Middle frontal gyrus (tissue), 1 donor: ENCODE data around the gene RAB6B.
"Not testable (repeated sequence)": the region's sequence is repeated elsewhere in the genome, so short reads cannot be mapped to it uniquely, and the experiment has no call there.

ENCODE experiments used
- DNase-seq: peaks from one replicate; pipeline ENCODE4 v3.0.0-alpha.2; 2015; ENCODE audit warnings: low spot score; ENCODE audit errors: extremely low spot score

The RAB6B gene

DNA sequence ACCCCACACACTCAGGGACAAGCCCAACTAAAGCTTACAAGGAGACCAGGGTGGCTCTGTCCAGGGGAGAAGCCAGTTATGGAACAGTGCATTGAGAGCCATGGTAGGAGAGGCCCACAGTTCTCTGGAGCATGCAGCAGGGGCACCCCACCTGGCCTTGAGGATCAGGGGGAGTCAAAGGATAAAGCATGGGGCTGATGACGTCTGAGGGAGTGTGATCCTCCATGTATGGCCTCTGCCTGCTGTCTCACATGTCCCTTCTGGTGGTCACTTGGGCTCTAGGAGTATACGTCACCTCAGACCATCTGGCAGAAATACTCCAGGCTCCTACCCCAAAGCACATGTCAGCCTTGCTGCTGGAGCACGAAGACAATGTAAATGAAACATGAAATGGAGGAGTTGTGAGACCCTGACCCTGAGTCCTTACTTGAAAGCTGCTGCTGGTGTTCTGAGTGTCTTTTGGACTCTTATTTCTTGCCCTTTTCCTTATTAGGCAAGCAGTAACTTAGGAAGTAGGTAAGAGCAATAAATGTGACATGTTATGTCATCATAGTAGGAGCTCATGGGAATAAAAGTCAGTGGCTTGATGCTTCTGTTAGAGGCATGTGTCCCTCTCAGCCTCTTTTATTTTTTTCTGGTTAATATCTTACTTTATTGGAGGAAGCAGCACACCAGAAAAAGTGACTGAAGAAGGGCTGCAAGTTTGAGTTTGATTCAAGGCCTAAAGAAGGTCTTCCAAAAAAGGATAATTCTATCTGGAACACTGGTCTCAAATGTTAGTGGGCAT lies 74.6 kb downstream of the RAB6B start:
- DNase-seq, result no peak

DNA sequence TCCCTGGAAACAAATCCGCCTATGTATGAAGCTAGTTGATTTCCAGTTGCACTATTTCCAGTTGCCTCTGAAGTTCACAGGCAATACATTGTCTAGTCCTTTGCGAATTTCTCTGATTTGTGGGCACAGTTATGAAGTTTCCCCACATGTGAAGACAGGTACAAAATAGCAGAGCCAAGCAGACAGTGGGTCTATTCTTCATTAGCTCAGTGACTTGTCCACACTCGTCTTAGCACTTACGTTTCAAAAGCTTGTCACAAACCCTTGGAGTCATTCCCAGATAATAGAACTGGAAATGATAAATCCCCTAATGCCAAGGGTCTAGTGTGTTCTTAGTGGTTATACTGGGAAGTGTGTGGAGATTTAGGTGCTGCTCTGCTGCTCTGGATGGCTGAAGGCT lies 75.6 kb downstream of the RAB6B start:
- DNase-seq, result no peak

DNA sequence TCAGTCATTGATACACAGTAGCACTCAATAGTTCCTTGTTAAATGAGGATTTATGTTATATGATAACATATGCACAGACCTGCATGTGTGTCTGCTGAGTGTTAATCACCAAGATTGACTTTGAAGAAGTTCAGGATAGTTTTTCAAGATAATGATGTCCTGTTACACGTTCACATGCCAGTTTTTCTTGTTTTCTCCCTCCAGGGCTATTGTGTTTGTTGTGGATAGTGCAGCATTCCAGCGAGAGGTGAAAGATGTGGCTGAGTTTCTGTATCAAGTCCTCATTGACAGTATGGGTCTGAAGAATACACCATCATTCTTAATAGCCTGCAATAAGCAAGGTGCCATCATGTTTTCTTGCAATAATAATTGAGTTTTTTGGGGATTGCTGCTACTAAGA lies 80.3 kb downstream of the RAB6B start:
- DNase-seq, result no peak

DNA sequence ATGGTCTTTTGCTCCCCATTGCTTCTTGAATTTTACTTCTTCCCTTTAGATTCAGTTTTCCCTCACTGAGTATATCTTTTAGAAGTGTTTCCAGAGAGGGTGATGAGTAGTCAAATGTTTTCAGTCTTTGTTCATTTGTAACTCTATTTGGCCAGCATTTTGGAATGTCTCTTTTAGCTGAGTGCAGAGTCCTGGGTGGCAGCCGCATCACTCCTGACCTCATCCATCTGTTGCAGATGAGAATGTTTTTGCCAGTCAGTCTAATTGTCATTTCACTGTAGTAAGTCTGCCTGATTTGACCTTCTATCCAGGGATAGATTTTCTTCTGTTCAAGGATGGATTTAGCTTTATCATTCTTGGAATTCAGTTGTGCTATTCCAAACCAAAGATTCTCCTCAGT lies 82.8 kb downstream of the RAB6B start:
- DNase-seq, result no peak

DNA sequence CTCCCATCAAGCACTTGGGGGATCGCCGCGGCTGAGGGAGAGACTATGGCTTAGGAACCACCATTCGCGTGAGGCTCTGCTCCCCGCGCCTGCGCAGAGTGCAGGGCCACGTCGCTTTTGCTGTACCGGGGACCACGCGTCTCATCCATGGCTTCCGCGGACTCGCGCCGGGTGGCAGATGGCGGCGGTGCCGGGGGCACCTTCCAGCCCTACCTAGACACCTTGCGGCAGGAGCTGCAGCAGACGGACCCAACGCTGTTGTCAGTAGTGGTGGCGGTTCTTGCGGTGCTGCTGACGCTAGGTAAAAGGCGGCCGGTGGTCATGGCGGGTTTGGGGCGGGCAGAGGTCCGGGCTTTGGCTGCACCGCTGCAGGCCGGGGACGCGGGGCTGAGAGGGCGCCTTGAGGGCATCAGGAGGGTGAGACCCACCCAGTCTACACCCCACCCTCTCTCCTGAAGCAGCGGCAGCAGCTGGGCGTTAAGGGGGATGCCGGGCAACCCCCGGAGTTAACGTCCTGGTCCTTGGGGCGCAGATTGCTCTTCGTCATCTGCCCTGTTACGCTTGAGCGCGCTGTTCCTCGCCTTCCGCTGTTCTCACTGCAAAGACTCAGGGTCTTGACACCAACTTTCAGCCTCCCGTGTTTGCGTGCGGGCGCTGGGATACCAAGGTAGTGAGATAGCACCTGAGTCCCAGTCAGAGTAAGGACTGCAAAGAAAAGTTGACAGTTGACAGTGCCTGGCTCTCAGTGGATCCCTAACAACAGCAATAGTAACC lies 89.8 kb downstream of the RAB6B start, which contains the start of gene SRPRB:
Gene SRPRB (plus strand): TSS at position 114 of the 774 bp plus-strand sequence. CDS start 34 bp downstream, at position 148.
- DNase-seq, result peak; percentile 88

DNA sequence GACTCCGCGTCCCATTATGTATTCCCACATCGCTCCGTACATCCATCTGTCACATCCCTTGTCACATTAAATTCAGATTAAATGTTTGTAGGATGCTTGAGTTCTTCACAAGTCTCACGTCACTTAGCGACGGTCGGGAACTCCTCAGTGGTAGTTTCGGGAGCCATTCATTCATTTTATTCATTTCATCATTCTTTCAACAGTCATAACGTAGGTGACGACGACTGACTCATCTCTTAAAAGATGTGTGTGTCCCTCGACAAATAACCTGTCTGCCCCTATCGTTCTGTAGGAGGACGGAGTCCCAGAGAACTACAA lies 90.3 kb downstream of the RAB6B start:
- DNase-seq, result no peak

DNA sequence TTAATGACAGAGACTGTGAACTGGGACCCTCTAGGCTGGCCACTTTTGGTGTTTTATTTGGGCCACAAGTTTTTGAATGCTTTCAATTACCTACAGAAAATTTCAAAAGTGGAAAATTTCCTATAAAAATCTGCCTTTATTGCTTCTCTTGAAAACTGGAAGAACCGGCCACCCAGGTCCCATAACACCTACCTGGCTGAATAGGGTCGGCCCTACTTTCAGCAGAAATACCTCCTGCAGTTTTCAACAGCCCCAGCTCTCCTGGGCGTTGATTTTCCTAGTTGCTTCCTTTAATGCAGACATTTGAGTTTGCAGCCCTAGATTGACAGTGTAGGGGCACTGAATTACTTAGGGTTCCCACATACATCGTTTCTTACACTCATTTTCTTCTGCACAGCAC lies 90.8 kb downstream of the RAB6B start:
- no peak for DNase-seq

DNA sequence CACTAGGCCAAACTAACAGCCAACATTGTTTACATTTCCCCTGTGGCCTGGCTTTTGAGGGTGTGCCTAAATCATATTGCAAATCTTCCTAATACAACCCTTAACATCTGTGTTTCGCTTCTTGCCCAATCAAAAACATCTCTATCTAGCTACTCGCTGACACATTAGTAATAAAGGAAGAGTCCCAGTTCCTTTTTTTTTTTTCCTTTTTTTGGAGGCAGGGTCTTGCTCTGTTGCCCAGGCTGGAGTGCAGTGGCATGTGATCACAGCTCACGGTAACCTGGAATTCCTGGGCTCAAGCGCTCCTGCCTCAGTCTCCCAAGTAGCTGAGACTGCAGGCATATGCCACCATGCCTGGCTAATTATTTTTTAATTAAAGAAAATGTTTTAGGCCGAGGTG lies 92.2 kb downstream of the RAB6B start:
- no peak for DNase-seq

DNA sequence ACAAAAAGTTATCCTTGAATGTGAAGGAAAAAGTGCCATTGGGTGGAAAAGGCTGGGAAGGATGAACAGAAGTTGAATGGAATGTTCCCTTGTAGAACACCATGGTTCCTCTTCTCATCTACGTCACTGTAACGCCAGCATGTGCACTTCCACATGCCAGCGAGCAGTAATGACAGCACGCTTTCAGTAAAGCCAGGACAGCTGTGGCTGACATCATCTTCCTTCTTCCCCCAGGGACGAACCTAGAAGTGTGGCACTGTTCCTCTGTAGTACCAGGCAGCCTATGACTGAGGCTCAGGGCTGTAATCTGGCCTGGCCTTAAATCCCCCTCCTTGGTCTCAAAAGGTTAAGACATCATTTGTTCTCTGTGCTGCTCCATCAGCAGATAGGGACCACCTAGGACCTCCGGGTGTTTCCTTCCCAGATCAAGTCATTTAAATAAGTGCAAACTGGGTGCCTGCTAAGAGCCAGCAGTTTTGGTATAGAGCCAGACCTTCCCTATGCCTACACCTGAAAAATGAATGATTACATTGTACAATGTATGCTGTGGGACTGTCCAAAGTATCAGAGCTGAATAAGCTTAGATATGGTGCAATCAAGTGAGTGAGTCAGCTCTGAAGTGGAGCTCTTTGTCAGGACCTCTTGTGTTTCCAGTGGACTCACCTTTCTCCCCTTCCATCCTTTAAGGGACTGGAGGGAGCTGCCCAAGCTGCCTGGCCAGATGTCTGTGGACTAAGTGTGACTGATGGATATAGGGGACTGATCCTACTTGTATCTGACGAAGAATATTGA lies 95.7 kb downstream of the RAB6B start:
- no peak for DNase-seq

DNA sequence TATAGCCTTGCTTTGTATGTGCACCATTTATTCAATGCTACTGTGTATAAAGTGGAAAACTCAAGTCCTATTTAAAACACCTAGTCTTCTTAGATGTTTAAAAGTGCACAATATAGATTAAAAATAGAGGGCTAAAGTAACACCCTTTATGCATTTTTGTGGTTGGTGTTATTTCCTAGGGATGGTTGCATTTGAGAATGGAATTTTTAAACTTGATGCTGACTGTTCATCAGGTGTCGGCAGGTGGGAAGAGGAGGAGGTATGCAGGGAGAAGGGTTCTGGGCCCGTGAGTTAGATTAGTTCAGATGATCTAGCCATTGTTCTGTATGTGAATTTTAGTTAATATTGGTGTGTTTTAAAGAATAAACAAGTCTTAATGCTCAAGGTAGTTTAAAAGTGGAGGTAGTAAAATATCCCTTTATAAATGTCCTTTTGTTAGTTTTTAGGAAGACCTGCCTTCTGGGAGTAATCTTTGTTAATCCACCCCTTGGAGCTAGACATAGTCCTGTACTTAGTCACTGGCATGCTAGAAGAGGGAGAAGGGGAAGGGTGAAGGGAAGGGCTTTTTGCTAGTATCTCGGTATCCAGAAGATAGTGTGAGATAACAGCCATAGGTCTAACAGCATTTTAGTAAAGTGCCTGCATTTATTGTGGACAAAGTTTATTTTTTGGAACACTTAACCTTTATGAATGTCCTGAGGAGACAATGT lies 98.1 kb downstream of the RAB6B start:
- no peak for DNase-seq

DNA sequence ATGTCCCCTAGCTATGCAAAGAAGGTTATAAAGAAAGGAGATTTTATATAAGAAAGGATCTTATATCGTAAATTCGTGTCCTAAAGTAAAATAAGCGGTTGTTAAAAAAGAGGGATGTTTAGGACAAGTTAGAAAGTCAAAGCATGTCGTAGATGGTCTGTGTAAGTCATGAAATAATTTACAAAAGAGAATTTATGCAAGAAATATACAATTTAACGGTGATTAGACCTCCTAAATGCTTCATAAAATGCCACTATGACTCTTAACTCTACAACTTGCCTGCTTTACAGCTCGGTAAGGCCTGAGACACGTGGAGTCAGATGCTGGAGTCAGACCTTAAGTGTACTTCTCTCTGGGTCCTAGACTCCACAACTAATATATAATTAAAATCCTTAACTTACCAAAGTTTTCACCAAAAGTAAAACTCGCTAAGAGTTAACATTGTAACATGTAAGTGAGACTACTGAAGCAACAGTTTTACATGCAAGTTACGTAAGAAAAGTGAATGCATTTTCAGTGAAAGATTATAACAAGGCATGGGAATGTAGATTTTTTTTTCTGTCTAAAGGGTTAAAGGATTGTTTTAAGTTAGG lies 103.4 kb downstream of the RAB6B start:
- no peak for DNase-seq

DNA sequence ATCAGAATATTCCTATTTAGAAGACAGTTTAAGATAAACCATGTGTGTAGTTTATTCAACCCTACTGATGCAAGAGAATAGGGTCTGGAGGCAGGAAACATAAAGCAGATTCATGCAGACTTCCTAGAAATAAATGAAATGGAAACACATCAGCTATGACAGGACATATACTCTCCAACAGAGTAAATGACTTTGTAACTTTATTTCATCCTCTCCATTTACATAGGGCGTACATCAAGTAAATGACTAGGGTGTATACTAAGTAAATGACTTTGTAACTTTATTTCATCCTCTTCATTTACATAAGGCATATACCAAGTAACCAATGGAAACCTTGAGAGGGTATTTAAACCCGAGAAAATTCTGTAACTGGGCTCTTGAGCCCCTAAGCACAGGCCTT lies 107.7 kb downstream of the RAB6B start:
- DNase-seq, result no peak

DNA sequence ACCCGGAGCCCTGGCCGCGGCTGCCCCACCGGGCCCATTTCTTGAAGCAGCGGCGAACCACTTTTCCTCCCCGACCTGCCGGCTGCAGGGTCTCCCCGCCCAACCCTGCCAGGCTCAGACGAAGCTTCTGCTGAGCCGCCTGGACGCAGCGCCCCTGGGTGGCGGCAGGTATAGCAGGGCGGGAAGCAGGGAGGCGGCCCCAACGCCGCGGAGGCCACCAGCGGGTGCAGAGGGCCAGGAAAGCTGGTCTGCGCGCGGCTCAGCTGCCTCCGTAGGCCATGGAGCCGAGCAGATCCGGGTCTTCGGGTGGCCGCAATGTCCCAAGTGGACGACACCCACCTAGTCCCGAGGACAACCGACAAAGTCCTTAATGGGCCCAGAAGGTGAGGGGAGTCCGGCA lies 111.9 kb downstream of the RAB6B start:
- DNase-seq, result no peak

DNA sequence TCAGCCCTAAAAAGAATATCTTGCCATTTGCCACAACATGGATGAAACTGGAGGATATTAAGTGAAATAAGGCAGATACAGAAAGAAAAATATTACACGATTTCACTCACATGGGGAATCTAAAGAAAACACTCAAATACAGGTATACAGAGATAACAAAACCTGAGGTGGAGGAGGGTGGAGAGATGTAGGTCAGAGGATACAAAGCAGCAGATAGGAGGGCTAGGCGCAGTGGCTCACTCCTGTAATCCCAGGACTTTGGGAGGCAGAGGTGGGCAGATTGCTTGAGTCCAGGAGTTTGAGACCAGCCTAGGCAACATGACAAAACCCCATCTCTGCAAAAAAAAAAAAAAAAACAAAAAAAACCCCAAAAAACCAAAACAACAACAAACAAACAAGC lies 113.2 kb downstream of the RAB6B start:
- DNase-seq, result no peak

DNA sequence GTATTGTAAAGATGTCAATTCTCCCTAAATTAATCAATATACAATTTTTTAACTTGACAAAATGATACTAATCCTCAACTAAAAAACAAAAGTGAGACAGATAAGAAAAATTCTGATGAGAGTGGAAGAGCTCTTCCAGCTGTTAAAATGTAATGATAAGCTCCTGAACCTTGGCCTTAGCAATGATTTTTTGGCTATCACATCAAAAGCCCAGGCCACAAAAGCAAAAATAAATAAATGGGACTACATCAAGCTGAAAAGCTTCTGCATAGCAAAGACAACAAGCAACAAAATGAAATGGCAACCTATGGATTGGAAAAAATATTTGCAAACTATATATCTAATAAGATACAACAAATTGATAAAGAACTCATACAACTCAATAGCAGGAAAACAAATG lies 114.1 kb downstream of the RAB6B start:
- no peak for DNase-seq

DNA sequence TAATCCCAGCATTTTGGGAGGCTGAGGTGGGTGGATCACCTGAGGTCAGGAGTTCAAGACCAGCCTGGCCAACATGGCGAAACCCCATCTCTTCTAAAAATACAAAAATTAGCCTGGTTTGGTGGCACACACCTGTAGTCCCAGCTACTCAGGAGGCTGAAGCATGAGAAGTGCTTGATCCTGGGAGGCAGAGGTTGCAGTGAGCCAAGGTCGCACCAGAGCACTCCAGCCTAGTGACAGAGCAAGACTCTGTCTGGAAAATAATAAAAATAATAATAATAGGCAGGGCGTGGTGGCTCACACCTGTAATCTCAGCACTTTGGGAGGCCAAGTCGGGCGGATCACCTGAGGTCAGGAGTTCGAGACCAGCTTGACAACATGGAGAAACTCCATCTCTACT lies 114.9 kb downstream of the RAB6B start:
- DNase-seq, result not testable (repeated sequence)

DNA sequence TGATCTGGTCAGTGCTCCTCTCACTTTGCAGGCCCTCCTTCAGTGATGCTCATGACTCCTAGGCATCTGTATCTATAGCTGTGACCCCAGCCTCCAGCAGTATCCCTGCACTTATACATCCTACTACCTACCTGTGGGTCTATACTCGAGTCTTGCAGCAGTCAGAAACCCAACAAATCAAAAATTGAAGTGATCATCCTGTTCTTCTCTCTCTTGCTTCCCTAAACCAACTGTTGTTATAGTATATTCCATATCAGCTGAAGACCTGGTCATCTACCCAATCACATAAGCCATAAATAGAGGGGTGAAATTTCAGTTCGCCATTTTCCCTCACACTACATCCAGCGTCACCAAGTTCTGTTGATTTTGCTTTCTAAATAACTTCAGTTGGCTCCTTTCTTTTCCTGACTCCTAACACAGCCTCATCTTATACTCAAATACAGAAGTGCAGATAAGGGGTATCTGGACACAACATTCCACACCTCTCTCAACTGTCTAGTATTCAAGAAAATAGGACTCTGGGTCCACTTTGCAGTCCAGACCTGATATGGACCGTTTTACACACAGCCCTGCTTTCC lies 116.0 kb downstream of the RAB6B start:
- DNase-seq, result no peak

DNA sequence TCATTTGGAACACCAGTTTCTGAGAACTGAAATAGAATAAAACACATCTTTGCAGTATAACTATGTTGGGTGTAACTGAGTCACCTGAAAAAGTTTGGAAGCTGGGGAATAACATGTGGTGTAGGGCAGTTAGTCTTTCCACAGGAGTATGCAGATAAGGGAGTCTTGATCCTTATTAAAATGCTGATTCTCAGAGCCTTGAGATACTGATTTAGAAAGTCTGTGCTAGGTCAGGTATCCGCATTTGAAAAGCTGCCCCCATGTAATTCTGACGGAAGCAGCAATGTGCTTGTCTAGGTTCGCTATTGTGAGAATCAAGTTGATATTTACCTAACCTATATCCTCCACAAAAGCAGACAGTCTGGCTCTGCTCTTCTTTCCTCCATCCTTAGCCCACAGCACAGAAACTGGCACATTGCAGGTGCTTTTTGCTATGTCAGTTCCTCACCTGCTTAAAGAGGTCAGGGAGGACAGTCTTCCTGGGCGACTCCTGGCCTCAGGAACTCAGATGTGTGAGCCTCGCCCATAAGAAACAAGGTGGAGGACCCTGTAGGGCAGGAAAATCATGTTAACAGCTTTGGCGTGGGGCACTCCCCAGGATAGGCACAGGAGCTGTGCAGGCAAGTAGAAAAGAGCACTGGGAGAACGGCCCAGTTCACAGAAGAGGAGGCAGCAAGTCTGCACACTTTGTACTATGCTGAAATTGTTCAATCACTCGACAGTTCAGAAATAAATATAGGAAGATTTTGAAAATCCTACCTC lies 117.7 kb downstream of the RAB6B start:
- DNase-seq, result no peak

DNA sequence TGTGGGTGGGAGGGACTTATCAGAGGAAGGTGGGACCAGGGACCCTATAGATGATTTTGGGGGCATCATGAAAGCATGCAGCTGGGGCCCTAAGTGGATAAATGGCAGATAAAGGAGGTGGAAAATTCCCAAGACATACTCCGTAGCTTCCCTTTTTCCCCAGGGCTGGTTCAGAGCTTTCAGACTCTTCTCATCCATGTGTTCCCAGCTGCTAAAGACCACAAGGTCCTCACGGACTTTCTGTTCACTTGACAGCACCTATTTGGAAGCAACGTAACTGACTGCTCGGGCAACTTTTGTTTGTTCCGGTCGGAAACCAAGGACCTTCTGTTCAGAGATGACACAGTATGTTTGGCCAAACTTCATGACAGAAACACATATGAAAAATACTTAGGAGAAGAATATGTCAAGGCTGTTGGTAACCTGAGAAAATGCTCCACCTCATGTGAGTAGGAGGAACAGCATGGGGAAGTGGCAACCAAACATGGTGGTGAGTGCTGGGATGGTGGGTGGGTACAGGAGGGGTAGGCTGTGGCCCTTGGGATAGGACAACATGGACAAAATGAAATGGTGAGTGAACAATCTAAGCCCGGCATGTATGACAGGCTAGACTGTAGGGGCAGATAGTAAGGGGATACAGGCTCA lies 118.8 kb downstream of the RAB6B start:
- no peak for DNase-seq

DNA sequence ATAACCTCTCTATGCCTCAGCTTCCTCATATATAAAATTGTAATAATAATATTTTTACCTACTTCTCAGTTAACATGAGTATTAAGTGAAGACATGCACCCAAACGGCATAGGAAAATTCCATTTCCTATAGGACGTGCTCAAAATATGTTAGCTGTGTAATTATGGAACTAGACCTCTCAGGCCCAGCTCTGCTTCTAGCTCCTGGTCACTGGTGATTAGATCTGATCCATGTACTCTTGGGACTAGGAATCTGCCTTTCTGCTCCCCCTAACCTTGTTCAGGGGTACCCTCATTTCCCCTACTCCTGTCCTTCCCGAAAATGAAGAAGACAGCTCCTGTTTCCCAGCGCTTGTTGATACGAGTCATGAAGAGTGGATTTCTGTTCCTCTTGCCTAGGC lies 119.8 kb downstream of the RAB6B start:
- no peak for DNase-seq
